ENCODE data around the gene THSD4. TPM values are rescaled to one million over a fixed set of nuclear protein-coding genes. Genes with fewer than 3 reads are reported as not detected.

Gene THSD4
- total RNA-seq, 1 experiment from 2014 or later: 29.3 TPM

GRCh38 chr15:71201477-71201876 lies 86.2 kb downstream of the THSD4 start:
- Histone ChIP-seq H3K4me1 (replicated peaks; ENCODE audit: insufficient read depth) (no peaks in the 10 kb centered on the region), H3K4me3 (no peak overlapping the region), H3K79me2 (ENCODE audit: low read depth) (no peaks in the 10 kb centered on the region), H3K4me2 (no peak overlapping the region), H3F3A (ENCODE audit: insufficient read depth, low read depth) (no peaks in the 10 kb centered on the region), H3K27me3 (ENCODE audit: insufficient read depth, low read depth) (no peaks in the 10 kb centered on the region), H3K27ac (no peak overlapping the region), H4K20me1 (ENCODE audit: insufficient read depth) (no peaks in the 10 kb centered on the region), H3K9me3 (ENCODE audit: insufficient read depth, low read depth) (no peaks in the 10 kb centered on the region), H2AFZ (no peak overlapping the region), H3K9me2 (ENCODE audit: insufficient read depth) (no peaks in the 10 kb centered on the region), H3K36me3 (ENCODE audit: low read depth) (no peaks in the 10 kb centered on the region)
- no peak for TF ChIP-seq EZH2 (IDR thresholded peaks at IDR 0.05; ENCODE audit: low read depth)
- TF ChIP-seq CTCF (conservative IDR thresholded peaks at IDR 0.05): no peak
- DNase-seq: no peak
- intact Hi-C loops (cut with micrococcal nuclease; ENCODE audit: unreplicated experiment): no loop called here
- POLR2A ChIA-PET (ENCODE audit: unreplicated experiment): no interaction called here
- BruUV-seq (replicated peaks): no TSS peak
- CTCF ChIA-PET: no interaction called here

- H3K4me1 ChIP-seq (replicated peaks; ENCODE audit: insufficient read depth): no peaks in the 10 kb centered on the region
- POLR2A ChIA-PET (ENCODE audit: unreplicated experiment): no interaction called here
- no peaks in the 10 kb centered on the region for H3K36me3 ChIP-seq (ENCODE audit: low read depth)
- TF ChIP-seq CTCF (conservative IDR thresholded peaks at IDR 0.05) (no peak), EZH2 (IDR thresholded peaks at IDR 0.05; ENCODE audit: low read depth) (no peak)
- H3K9me2 ChIP-seq (ENCODE audit: insufficient read depth): no peaks in the 10 kb centered on the region
- no peak overlapping the region for H3K4me3 ChIP-seq
- no peaks in the 10 kb centered on the region for H3F3A ChIP-seq (ENCODE audit: insufficient read depth, low read depth)
- H3K27me3 ChIP-seq (ENCODE audit: insufficient read depth, low read depth): no peaks in the 10 kb centered on the region
- no peak overlapping the region for H2AFZ ChIP-seq
- H3K27ac ChIP-seq: no peak overlapping the region
- intact Hi-C loops (cut with micrococcal nuclease; ENCODE audit: unreplicated experiment): no loop called here
- H3K79me2 ChIP-seq (ENCODE audit: low read depth): no peaks in the 10 kb centered on the region
- no peaks in the 10 kb centered on the region for H4K20me1 ChIP-seq (ENCODE audit: insufficient read depth)
- H3K9me3 ChIP-seq (ENCODE audit: insufficient read depth, low read depth): no peaks in the 10 kb centered on the region
- no TSS peak for BruUV-seq (replicated peaks)
- CTCF ChIA-PET: no interaction called here
- H3K4me2 ChIP-seq: no peak overlapping the region
- DNase-seq: no peak
Measured at GRCh38 chr15:71202712-71203111, 87.4 kb downstream of the THSD4 start.

- ChIA-PET POLR2A (ENCODE audit: unreplicated experiment) (no interaction called here), CTCF (no interaction called here)
- DNase-seq: no peak
- Histone ChIP-seq H3F3A (ENCODE audit: insufficient read depth, low read depth) (no peaks in the 10 kb centered on the region), H3K79me2 (ENCODE audit: low read depth) (no peaks in the 10 kb centered on the region), H3K4me1 (replicated peaks; ENCODE audit: insufficient read depth) (no peaks in the 10 kb centered on the region), H3K9me2 (ENCODE audit: insufficient read depth) (no peaks in the 10 kb centered on the region), H3K36me3 (ENCODE audit: low read depth) (no peaks in the 10 kb centered on the region), H3K9me3 (ENCODE audit: insufficient read depth, low read depth) (no peaks in the 10 kb centered on the region), H3K27ac (no peak overlapping the region), H3K4me3 (no peak overlapping the region), H2AFZ (no peak overlapping the region), H3K4me2 (no peak overlapping the region), H3K27me3 (ENCODE audit: insufficient read depth, low read depth) (no peaks in the 10 kb centered on the region), H4K20me1 (ENCODE audit: insufficient read depth) (no peaks in the 10 kb centered on the region)
- TF ChIP-seq EZH2 (IDR thresholded peaks at IDR 0.05; ENCODE audit: low read depth) (no peak), CTCF (conservative IDR thresholded peaks at IDR 0.05) (no peak)
- intact Hi-C loops (cut with micrococcal nuclease; ENCODE audit: unreplicated experiment): no loop called here
- BruUV-seq (replicated peaks): no TSS peak
Measured at GRCh38 chr15:71203586-71204474, 88.6 kb downstream of the THSD4 start.
